Fibroblast of mammary gland (primary cell): Measurements from ENCODE around the gene ACOX3.

Experiments
- DNase-seq: peaks from one replicate; pipeline ENCODE4 v3.0.0-alpha.2; 2010; ENCODE audit warnings: low read depth
- H3K4me3 ChIP-seq: 2 replicates; pipeline ENCODE4 v1.5.1; 2011; ENCODE audit warnings: low read depth, mild to moderate bottlenecking, low read length, moderate library complexity; ENCODE audit not compliant: control insufficient read depth
- CTCF ChIP-seq: conservative IDR thresholded peaks from 2 replicates; pipeline ENCODE4 v1.5.1; 2011; ENCODE audit warnings: low read depth, low read length, inconsistent platforms; ENCODE audit not compliant: control insufficient read depth, insufficient read depth

ACOX3 gene

GRCh38 chr4:8319061-8319460, 121.5 kb downstream of the ACOX3 start:
- no peak overlapping the region for H3K4me3 ChIP-seq
- DNase-seq = no peak
- no peak for TF ChIP-seq CTCF

- no peak for DNase-seq
- H3K4me3 ChIP-seq = no peak overlapping the region
- TF ChIP-seq CTCF = no peak
These were observed 122.0 kb downstream of the ACOX3 start for GRCh38 chr4:8318509-8318908.

- no peak for DNase-seq
- TF ChIP-seq CTCF = no peak
- no peak overlapping the region for H3K4me3 ChIP-seq
These were observed 123.0 kb downstream of the ACOX3 start for GRCh38 chr4:8317474-8317873.

- DNase-seq = no peak
- TF ChIP-seq CTCF = no peak
These were observed 123.6 kb downstream of the ACOX3 start for GRCh38 chr4:8316911-8317351.

More at GRCh38 chr4:8316911-8317351, 123.6 kb downstream of the ACOX3 start:
- no peak overlapping the region for H3K4me3 ChIP-seq
